Iris pigment epithelial cell (primary cell): ENCODE measurements around the gene CDH13.
A peak's percentile ranks its signal among the peaks of the same experiment; 100 is the strongest.

Source experiments
- DNase-seq: peaks from one replicate; pipeline ENCODE4 v3.0.0-alpha.2; 2011; ENCODE audit warnings: low read depth

Gene CDH13

DNA sequence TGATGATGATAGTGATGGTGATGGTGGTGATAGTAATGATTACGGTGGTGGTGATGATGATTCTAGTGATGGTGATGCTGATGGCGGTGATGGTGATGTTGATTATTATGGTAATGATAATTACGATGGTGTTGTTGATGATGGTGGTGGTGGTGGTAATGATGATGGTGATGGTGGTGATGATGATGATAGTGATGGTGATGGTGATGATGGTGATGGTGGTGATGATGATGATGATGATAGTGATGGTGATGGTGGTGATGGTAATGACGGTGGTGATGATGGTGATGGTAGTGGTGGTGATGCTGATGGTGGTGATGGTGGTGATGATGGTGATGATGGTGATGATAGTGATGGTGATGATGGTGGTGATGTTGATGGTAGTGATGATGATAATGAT, 370.0 kb downstream of the CDH13 start:
- DNase-seq = no peak

DNA sequence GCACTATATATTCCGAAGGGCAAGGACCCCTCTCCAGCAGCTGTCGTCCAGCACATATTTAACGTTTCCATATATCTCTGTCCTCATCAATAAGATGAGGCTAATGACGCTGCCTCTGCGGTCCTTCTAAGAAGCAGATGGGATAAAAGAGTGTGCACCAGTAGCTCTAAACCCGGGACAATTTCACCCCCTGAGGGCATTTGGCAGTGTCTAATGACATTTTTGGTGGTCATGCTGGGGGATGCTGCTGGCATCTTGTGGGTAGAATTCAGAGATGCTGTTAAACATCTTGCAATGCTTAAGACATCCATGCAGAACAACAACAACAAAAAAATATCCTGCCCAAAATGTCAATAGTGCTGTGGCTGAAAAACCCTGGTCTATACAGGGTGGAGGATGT, 372.9 kb downstream of the CDH13 start:
- no peak for DNase-seq

DNA sequence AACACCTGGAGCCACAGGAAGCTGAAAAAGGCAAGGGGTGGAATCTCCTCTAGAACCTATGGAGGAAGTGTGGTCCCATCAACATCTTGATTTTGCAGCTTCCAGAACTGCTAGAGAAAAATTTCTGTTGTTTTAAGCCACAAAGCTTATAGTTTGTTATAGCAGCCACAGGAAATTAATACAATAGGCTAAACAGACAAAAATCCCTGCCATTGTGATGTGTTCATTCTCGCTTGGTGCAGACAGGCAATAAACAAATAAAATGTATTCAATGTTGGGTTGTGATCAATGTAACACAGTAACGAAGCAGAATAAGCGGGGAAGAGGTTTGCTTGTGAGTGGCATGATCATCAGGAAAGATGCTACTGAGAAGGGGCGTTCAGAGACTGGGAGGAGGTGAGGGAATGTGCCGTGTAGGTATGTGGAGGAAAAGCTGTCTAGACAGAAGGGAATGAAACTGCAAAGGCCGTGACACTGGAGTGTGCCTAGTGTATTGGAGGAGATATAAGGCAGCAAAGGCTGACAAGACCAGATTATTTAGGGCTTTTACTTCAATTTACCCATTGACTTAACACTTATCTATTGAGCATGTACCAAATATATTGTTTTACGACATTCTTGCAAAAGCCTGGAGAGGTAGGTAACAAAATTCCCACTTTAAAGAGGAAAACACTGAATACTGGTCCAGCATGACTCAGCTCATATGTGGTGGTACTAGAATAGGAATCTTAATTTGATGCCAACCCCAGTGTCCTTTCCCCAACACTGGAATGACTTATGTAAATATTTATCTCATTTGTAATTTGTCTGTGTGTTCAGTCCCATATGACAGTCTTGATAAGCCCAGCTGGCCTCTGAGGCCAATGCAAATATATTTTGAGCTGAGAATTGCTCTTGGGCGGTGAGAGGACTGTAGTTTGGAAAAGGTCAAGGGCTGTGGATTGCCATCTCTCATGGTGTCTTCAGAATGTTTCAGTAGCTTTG, 375.9 kb downstream of the CDH13 start:
- DNase-seq = peak; percentile 19

DNA sequence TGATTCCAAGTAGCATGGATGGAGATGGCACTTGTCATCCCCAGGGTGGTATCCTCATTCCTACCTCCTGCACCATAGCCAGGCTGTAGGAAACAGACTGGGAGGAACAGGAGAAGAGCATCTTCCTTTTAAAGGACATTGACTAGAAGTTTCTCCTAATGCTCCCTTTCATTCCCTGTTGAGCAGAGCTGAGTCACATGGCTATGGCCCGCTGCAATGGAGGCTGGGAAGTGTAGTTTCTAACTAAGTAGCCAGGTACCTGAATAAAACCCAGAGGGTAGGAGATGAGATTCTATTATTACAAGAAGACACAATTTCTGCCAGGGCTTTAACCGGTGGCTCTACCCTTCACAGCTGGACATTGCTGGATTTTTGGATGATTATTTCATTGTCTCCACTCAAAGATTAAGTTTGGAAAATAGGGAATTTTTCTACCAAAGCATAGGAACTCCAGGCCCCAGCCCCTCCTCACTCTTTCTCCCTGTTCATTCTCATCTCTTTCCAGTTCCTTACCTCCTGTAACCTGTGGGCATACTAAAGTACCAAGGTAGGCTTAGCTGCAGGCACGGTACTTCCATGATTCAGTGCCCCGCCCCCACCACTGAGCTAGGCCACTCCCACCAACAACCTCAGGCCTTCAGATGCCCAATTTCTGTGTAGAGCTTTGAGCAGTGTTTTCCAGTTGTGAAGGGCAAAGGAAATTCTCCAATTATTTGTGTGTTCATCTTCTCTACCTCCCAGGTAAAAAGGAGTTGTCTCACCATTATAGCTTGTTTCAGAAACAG, 378.3 kb downstream of the CDH13 start:
- DNase-seq = no peak

DNA sequence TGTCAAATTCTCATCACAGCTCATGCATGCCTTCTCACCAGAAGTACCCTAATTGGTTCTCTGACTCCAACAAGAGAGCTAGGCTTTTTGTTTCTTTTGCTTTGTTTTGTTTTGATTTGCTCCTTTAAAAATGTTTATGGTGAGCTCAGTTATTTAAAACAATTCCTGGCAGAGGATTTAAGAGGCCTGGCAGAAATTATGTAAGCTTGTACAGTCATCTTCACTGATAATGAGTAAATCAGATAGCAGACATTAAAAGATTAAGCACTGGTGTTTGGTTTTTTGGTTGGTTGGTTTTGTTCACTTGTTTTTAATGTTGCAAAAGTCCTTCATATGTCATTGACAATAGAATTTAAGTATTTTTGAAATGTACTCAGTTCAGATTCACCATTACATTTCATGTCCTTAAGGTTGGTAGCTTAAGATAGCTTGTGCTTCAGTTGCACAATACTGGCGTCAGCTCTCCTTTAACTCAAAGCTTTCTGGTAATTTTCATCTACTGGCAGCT, 378.9 kb downstream of the CDH13 start:
- DNase-seq = peak; percentile 61

DNA sequence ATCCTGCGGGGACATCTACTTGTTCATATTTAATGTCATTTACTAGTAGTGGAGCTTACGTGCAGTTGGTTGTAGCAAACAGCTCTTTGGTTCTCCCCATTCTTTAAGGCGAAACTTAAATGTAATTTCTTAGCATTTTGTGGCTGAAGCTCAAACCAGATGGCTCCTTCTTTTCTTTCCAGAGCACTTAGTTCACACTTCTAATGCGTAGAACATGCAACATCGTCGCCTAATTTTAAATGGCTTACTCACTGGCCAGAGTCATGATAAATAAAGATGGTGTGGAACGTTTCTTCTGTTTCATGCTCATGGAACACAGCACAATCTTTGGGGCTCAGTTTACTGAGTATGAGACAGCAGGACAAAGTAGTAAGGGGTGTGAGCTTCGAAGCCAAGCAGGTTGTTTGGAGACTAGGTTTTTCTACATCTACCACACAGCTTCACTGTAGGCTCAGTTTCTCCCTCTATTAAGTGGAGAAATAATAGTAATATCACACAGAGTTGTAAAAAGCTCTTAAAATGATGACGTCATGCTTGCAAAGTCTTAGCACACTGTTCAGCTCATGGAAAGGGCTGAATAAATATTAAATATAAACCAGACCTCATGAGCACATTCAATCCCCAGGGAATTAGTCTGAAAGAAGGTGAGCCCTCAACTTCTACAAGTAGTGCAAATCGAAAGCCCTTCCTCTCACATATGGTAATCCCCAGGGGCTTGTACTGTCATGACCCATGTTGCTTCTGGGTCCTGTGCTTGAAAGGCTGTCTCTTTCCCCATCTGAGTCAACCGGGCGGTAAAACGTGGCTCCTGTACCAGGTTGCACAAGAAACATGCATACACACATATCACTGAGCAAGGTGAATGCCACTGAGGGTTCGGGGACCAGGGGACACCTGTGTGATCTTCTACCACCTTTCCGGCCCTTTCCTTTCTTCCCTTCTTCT, 384.3 kb downstream of the CDH13 start:
- no peak for DNase-seq

DNA sequence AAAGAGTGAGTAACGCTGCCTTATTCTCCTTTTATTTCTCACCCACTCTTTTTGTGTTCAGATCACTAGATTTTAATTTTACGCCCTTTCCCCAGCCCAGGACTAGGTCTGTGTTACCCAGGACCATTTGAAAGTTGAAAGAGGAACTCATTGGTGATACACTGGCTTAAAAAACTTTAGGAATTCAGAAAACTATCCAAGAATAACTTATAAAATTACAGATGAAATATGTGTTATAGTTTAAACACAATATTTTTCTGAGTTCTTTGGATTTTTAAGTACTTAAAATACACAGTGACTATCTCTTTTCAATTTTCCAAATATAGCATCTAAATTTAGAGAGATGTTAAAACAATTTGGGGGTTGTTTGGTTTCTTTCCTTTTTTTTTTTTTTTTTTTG, 385.2 kb downstream of the CDH13 start:
- no peak for DNase-seq

DNA sequence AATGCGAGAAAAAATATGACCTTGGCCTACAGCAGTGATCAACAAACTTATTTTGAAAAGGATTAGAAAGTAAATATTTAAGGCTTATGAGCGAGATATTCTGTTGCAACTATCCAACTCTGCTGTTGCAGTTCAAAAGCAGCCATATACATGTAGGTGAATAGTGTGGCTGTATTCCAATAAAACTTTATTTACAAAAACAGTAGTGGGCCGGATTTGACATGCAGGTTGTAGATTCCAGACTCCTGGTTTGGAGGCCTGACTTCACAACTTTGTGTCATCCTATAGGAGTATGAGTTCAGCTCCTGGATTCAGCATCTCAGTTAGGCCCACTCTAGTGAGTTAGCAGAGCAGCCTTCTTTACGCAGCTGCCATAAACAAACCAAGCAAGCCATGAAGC, 386.3 kb downstream of the CDH13 start:
- no peak for DNase-seq

DNA sequence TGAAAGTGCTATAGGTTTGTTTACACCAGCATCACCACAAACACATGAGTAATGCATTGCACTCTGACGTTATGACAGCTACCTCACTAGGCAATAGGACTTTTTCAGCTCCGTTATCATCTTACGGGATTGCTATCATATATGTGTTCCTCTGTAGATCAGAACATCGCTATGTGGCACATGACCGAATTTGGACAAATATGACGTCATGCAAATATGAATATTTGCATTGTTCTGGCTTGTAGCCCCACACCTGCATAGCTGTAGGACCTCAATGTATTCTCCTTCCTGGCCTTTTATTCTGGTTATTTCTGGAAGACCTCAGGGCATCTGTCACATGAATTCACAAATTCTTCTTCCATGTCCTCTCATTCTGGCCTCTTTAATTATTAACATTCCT, 393.2 kb downstream of the CDH13 start:
- no peak for DNase-seq

DNA sequence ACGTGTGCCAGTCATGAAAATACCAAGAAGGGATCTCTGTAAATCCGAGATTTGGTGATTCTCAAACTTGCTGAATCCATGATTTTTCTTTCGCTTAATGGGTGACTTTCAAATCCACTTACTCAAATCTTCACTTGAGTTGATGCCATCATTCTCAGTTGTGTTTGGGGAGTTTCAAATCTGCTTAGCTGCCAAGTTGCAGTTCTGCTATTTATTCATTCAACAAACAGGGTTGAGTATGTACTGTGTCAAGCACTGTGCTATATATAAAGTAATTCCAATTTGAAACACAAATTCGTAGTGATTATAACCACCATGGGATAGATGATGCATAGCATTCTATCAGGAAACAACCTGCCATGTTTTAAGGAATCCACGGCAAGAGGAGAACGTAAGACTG, 394.3 kb downstream of the CDH13 start:
- no peak for DNase-seq

DNA sequence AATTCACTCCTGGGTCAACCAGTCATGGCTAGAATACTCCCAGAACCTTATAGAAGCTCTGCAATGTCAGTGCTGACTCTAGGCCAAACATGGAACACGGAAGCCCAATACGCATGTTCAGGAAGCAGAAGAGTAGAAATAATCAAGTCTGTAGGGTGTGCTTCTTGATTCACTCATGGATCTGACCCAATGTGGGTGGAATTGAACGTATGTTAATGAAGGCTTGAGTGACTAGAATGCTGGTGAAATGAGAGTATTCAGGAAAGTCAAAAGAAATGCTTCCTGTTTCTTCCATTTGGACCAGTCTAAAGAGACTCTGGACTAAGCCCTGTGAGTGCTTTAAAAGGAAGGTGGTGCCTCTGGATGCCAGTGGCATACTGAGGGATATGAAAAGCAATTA, 395.0 kb downstream of the CDH13 start:
- no peak for DNase-seq

DNA sequence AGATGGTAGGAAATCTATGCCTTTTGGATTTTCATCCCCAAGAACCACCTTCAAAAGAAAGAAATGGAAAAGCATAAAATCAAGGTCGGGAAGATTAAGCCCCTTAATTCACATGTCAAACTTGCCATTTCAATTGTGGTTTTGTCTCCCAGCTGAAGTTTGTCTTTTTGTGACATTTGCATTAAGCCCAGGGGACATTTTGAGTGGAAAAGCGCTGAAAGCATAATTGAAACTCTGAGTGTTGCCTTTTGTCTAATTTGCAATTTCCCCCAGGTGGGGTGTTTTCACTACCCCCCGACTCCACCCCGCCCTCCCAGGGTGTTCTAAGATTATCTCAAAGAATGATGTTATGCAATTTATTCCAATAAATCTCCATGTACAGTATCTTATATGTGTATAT, 396.2 kb downstream of the CDH13 start:
- DNase-seq = no peak

DNA sequence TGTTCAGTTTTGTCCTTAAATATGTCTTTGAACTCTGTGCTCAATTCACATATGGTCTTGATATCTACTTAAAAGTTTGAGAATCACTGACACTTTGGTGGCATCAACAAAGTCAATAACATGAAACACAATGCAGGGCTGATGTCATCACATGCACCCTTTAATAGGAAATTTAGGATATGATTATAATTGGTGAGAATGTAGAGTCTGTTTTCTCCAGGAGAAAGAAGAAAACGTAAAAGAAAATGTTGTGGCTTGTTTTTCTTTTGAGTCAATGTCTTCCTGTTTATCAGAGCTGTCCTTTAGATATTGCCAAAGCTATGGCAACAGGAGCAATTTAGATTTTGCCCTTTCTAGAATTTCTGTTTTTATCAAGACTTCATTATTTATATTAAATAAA, 396.9 kb downstream of the CDH13 start:
- DNase-seq = peak; percentile 11

DNA sequence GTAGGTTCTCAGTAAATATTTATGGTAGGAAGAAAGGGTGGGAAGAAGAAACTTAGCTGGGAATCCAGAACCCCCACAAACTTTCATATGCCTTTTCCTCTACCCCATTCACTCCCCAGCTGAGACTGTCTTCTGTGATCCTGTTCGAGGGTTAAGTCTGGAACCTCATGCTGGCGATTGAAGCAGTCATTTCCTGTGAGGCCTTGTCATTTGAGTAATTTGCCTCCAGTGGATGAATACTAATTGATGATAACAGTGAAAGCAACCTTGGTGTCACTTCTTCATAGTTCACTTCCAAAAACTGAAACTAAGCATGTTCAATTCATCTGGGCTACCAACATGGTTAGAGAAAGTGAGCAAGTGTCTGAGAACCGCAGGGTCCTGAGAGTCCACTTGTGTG, 401.2 kb downstream of the CDH13 start:
- no peak for DNase-seq

DNA sequence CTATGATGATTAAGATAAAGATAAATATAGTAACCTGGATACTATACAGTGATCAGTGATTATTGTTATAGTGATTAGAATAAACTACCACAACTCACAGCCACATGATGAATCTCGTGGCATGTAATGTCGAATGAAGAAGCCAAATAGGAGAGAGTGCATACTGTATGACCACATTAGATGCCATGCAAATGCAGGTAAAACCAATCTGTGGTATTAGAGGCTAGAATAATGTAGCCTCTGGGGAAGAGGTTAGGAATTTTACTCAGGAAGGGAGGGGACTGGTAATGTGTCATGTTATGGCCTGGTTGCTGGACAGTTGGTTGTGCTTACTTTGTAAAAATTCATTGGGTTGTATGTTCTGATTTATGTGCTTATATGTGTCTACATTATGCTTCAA, 402.7 kb downstream of the CDH13 start:
- no peak for DNase-seq

DNA sequence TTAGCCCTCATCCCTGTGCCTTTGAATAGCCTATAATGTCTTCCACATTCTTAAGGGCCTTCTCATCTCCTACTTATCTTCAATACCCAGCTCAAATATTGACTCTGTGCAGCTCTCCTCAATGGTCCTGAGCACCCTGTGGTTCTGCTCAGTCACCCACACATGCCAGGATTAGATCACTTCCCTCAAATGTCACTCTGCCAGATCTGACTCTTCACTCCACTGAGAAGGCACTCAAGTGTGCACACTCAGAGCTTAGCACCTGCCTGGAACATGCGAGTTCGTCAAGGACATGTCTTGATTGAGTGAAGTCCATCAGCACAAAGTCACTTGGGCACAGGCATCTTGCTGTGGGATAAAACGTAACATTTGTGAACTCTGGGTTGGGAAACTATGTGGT, 404.8 kb downstream of the CDH13 start:
- peak; percentile 28 for DNase-seq

DNA sequence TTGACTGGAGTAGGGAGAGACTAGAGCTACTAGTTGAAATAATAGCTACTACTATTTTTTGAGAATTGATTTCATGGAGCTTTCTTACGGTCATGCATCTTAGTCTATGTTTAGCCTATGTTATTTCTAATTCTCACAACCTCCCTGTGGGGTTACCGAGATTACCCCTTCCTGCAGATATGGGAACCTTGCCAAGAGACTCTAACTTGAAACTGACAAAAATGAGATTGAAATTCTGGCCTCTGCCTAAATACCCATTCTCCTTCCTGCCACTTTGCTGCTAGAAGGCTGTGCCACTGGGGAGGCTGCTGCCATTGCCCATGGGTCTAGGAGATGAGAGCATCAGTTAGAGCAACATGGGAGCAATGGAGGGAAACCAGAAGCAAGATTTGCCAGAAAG, 410.3 kb downstream of the CDH13 start:
- no peak for DNase-seq

DNA sequence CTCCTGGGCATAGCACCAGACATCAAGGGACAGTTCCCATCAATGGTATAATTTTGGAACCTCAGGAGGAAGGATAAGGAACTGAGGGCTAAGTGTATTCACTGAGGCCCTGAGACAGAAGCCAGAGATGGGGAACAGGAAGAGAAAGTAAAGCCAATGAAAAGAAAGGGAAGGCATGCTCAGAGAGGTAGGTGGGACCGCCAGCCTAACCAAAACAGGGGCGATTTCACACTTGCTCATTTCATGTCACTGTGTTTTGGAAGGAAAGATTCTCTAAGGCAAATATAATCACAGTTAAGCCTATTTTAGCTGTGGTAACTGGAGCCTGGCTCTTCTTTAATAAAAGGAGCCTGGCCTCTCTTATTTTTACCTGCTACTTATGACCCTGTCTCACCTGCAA, 411.1 kb downstream of the CDH13 start:
- no peak for DNase-seq

DNA sequence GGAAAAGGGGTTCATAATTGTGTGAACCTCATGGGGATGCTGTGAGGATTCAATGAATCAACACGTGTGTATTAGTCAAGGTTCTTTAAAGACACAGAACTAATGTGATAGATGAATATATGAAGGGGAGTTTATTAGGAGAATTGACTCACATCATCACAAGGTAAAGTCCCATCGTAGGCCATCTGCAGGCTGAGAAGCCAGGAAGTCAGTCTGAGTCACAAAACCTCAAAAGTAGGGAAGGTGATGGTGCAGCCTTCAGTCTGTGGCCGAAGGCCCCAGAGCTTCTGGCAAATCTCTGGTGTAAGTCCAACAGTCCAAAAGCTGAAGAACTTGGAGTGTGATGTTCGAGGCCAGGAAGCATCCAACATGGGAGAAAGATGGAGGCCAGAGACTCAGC, 413.4 kb downstream of the CDH13 start:
- peak; percentile 66 for DNase-seq

DNA sequence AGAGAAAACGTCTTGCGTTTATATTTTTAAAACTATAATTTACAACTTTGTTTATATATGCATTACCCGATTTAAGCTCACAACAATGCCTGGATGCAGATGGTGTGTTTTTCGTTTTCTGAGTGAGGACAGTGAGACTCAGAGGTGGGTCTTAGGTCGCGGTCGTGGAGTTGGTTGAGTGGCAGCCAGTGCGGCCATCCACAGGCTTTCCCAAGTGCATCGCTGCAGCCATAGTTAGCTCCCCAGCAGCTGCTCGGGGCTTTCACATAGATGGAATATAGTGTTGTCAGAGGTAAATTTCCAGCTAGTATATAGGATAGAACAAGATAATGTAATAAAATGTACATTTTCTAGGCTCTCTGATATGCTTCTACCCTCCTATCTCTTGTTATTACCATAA, 417.8 kb downstream of the CDH13 start:
- DNase-seq = no peak

DNA sequence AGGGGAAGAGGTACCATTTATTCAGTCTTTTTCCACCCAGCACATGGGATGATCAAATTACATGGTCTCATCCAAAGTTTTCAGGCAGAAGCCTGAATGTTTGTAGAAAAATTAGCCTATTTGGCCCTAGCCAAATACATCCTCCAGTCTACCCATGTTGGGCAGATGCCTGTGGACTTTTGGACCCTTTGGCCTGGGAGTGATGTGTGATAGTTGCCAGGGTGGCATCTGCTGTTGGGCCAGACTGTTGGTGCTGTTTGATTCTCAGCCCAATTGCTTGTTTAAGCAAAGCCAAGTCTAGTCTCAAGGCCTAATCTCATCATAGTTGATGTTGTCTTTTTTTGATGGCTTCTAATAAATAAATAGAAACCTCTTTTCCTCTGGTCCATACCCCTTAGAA, 419.0 kb downstream of the CDH13 start:
- DNase-seq = no peak

DNA sequence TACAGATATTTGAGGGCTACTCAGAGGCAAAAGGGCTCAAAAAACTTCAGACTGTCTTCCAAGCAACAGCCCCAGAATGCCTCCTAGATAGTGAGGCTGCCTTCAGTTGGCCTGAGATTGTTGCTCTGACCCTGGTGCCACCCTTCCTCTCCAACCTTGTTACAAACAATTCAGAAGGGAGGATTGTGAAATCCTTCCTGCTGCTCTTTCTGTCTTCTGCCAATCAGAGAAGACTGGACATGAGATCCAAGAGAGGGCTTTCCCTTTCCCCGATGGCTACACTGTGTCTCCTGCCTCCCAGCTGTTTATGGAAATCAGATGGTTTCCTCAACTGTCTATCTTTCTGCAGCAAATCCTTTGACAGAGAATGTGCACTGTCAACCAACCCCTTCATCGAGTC, 419.9 kb downstream of the CDH13 start:
- no peak for DNase-seq
